SK-N-SH treated with all-trans-retinoic acid at 6 μM for 48 hours (cell line): ENCODE data around the gene RPE65.

Source experiments
- ARNTL ChIP-seq: fragments of 450-650 bp; formaldehyde crosslinking; IDR thresholded peaks from 2 replicates; pipeline ENCODE4 v1.5.0; 2020; ENCODE audit warnings: low read depth, mild to moderate bottlenecking, moderate library complexity, borderline replicate concordance
- BACH2 ChIP-seq: fragments of 250-450 bp; sonication (Bioruptor Pico); IDR thresholded peaks from 2 replicates; pipeline ENCODE4 v1.9.0; 2021; ENCODE audit warnings: mild to moderate bottlenecking, borderline replicate concordance
- PPARA ChIP-seq: fragments of 250-450 bp; sonication (Bioruptor Pico); IDR thresholded peaks from 2 replicates; pipeline ENCODE4 v1.5.0; 2020; ENCODE audit warnings: mild to moderate bottlenecking, borderline replicate concordance
- RARB ChIP-seq: fragments of 250-450 bp; sonication (Bioruptor Pico); IDR thresholded peaks from 2 replicates; pipeline ENCODE4 v1.8.0; 2021; ENCODE audit warnings: mild to moderate bottlenecking, moderate library complexity
- ZFP30 ChIP-seq: fragments of 450-650 bp; formaldehyde crosslinking; IDR thresholded peaks from 2 replicates; pipeline ENCODE4 v1.5.0; 2022; ENCODE audit warnings: mild to moderate bottlenecking, moderate library complexity
- ZNF565 ChIP-seq: fragments of 450-650 bp; formaldehyde crosslinking; conservative IDR thresholded peaks from 2 replicates; pipeline ENCODE4 v1.5.0; 2020; ENCODE audit warnings: low read depth, mild to moderate bottlenecking, moderate library complexity
- TF ChIP-seq, protein P1 (sequence below): fragments of 250-450 bp; sonication (Bioruptor Pico); IDR thresholded peaks from 2 replicates; pipeline ENCODE4 v1.5.0; 2020; ENCODE audit warnings: mild to moderate bottlenecking, moderate library complexity

GRCh38 chr1:68384321-68384813 is 65.4 kb downstream of the RPE65 start:
- TF ChIP-seq ARNTL (CRISPR knock-in tag) (no peak), PPARA (CRISPR knock-in tag) (no peak), ZNF565 (CRISPR knock-in tag) (no peak), RARB (CRISPR knock-in tag) (no peak), ZFP30 (CRISPR knock-in tag) (no peak), BACH2 (no peak)
- TF ChIP-seq, protein P1, sequence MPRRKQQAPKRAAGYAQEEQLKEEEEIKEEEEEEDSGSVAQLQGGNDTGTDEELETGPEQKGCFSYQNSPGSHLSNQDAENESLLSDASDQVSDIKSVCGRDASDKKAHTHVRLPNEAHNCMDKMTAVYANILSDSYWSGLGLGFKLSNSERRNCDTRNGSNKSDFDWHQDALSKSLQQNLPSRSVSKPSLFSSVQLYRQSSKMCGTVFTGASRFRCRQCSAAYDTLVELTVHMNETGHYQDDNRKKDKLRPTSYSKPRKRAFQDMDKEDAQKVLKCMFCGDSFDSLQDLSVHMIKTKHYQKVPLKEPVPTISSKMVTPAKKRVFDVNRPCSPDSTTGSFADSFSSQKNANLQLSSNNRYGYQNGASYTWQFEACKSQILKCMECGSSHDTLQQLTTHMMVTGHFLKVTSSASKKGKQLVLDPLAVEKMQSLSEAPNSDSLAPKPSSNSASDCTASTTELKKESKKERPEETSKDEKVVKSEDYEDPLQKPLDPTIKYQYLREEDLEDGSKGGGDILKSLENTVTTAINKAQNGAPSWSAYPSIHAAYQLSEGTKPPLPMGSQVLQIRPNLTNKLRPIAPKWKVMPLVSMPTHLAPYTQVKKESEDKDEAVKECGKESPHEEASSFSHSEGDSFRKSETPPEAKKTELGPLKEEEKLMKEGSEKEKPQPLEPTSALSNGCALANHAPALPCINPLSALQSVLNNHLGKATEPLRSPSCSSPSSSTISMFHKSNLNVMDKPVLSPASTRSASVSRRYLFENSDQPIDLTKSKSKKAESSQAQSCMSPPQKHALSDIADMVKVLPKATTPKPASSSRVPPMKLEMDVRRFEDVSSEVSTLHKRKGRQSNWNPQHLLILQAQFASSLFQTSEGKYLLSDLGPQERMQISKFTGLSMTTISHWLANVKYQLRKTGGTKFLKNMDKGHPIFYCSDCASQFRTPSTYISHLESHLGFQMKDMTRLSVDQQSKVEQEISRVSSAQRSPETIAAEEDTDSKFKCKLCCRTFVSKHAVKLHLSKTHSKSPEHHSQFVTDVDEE = no peak
